ENCODE data around the gene GNAT1. TPM values are rescaled to one million over a fixed set of nuclear protein-coding genes. Genes with fewer than 3 reads are reported as not detected.

The GNAT1 gene
- total and polyA plus RNA-seq, 2 of the 13 experiments (the other 11 are each of a cell fraction or from before 2014, with no cell fraction given): 0.15 TPM; not detected in 1

GRCh38 chr3:50150863-50151686 is 40.3 kb upstream of the GNAT1 start:
- H3K36me3 ChIP-seq (replicated peaks in 1 of 2; ENCODE audit: control insufficient read depth in 1 of 2, insufficient read depth in 2 of 2, low read length in 2 of 2): no peaks in the 10 kb centered on the region
- no TSS peak for BruUV-seq (replicated peaks)
- peak overlapping the region; percentile 93 for H3K4me2 ChIP-seq (ENCODE audit: low read depth, low read length)
- FAIRE-seq: no peak
- in situ Hi-C loops (cut with HindIII; ENCODE audit: extremely low pct_ligation_motif_present, low pct_unique_long_range_greater_than_20kb): no loop called here
- peaks cover 6% of the 10 kb centered on the region for H3K79me2 ChIP-seq (ENCODE audit: insufficient read depth, low read length)
- no peak for DNase-seq (ENCODE audit: low spot score)
- ATAC-seq: peak; percentile 11
- H3K27ac ChIP-seq (ENCODE audit: extremely low read length, insufficient read depth, low read length): peak overlapping the region; percentile 69
- peak overlapping the region; percentile 70 for H2AFZ ChIP-seq (ENCODE audit: low read length)
- CTCF ChIA-PET (ENCODE audit: low intra/inter-chr PET ratio, low total read pairs): no interaction called here
- POLR2A ChIA-PET: interaction anchor here (0.9 to 4.3 kb wide), 13 partner anchors 10 to 114 kb away, joined by 3 to 23 read pairs (median 6); partner anchors contain the start of gene GNAT1
- peaks cover 71% of the 10 kb centered on the region for H3K4me1 ChIP-seq (ENCODE audit: insufficient read depth, low read length)
- no peaks in the 10 kb centered on the region for H4K20me1 ChIP-seq (ENCODE audit: insufficient read depth, low read length)
- WGBS (ENCODE audit: low lambda C conversion rate): 30% methylated on average over 8 of the region's 18 CpGs
- H3K9me3 ChIP-seq (ENCODE audit: low read length): no peaks in the 10 kb centered on the region
- peak overlapping the region; percentile 58 for H3K9ac ChIP-seq (ENCODE audit: insufficient read depth, low read depth, low read length)
- intact Hi-C loops (cut with micrococcal nuclease; ENCODE audit: unreplicated experiment): no loop called here
- peak overlapping the region; percentile 35 to 60 (median 43); a peak in 4 of 6 replicates for H3K4me3 ChIP-seq (replicated peaks in 1 of 3; ENCODE audit: insufficient read depth in 1 of 3, low read depth in 2 of 3, low read length in 3 of 3)
- H3K27me3 ChIP-seq (ENCODE audit: control insufficient read depth in 1 of 2, insufficient read depth in 2 of 2, low read length in 2 of 2): peaks cover 0 to 15% of the 10 kb centered on the region in 2 experiments; a peak in 2 of 5 replicates
- TF ChIP-seq TSC22D2 (CRISPR knock-in tag; IDR thresholded peaks at IDR 0.05; ENCODE audit: borderline replicate concordance) (no peak), ZNF724P (CRISPR knock-in tag; IDR thresholded peaks at IDR 0.05; ENCODE audit: borderline replicate concordance) (no peak), ZFP36L1 (CRISPR knock-in tag; IDR thresholded peaks at IDR 0.05) (no peak), RCOR2 (CRISPR knock-in tag; IDR thresholded peaks at IDR 0.05) (0 out of 2 replicates have a peak, but pooled peaks have one; percentile 21), SAFB2 (CRISPR knock-in tag; IDR thresholded peaks at IDR 0.05; ENCODE audit: borderline replicate concordance, low read depth) (0 out of 2 replicates have a peak, but pooled peaks have one; percentile 36), ZNF773 (CRISPR knock-in tag; IDR thresholded peaks at IDR 0.05; ENCODE audit: borderline replicate concordance) (no peak), NFE2L1 (CRISPR knock-in tag; IDR thresholded peaks at IDR 0.05; ENCODE audit: borderline replicate concordance) (no peak), ZNF3 (CRISPR knock-in tag; IDR thresholded peaks at IDR 0.05) (no peak), YEATS4 (CRISPR knock-in tag; IDR thresholded peaks at IDR 0.05; ENCODE audit: borderline replicate concordance) (peak; percentile 44; the same call in 1 of the 2 replicates), ATF7-NPFF (CRISPR knock-in tag; IDR thresholded peaks at IDR 0.05; ENCODE audit: low read depth) (no peak), POLR2A (IDR thresholded peaks at IDR 0.05; ENCODE audit: insufficient read depth in 1 of 2, low read depth in 2 of 2, low read length in 2 of 2) (no peak), ZNF644 (CRISPR knock-in tag; IDR thresholded peaks at IDR 0.05; ENCODE audit: low read depth) (no peak), MLLT10 (CRISPR knock-in tag; IDR thresholded peaks at IDR 0.05) (no peak), REL (CRISPR knock-in tag; conservative IDR thresholded peaks at IDR 0.05) (no peak), NKX3-1 (CRISPR knock-in tag; IDR thresholded peaks at IDR 0.05) (no peak), DNMT3B (CRISPR knock-in tag; conservative IDR thresholded peaks at IDR 0.05) (no peak), PAX8 (CRISPR knock-in tag; IDR thresholded peaks at IDR 0.05; ENCODE audit: borderline replicate concordance) (no peak), SOX13 (IDR thresholded peaks at IDR 0.05) (no peak), SOX13 (CRISPR knock-in tag; conservative IDR thresholded peaks at IDR 0.05 in 1 of 2, IDR thresholded peaks at IDR 0.05 in 1 of 2) (no peak), CREBL2 (CRISPR knock-in tag; IDR thresholded peaks at IDR 0.05; ENCODE audit: borderline replicate concordance) (no peak), ZNF687 (CRISPR knock-in tag; IDR thresholded peaks at IDR 0.05) (peak; percentile 88)

Measured in HepG2 (cell line).